Panc1 (cell line): ENCODE results near the gene IRF9. TPM values are rescaled to one million over a fixed set of nuclear protein-coding genes. Genes with fewer than 3 reads are reported as not detected.

Experiments used
- ATAC-seq: fragments of 200-7000 bp; cut with Tn5 transposase; 2 replicates; pipeline ENCODE4 v1.9.1; 2020; ENCODE audit warnings: mild to moderate bottlenecking, moderate library complexity
- BruUV-seq: library from RNA; stranded (reverse); fragments of 400-500 nt; replicated peaks from 2 replicates; lab custom pipeline; 2021; lab: Mats Ljungman, UMichigan
- CTCF ChIA-PET: fragments of 300-600 bp; sonication (Branson Sonifier 250); formaldehyde crosslinking; loops from one replicate; lab custom pipeline; 2022; ENCODE audit warnings: antibody characterized with exemption; lab: Charles Lee
- POLR2A ChIA-PET: fragments of 300-600 bp; sonication (Branson Sonifier 250); formaldehyde crosslinking; loops from one replicate; lab custom pipeline; 2022; ENCODE audit warnings: antibody characterized with exemption; lab: Charles Lee
- DNase-seq: peaks from one replicate; pipeline ENCODE4 v3.0.0-alpha.2; 2010; ENCODE audit warnings: low read depth, low spot score
- H3K27ac ChIP-seq: 2 replicates; pipeline ENCODE4 v1.5.1; 2011; ENCODE audit warnings: mild to moderate bottlenecking, low read length, inconsistent platforms
- H3K27me3 ChIP-seq: fragments of 200-500 bp; sonication (Bioruptor generic); 2 replicates; pipeline ENCODE4 v1.6.0; 2014; ENCODE audit warnings: low read length, inconsistent platforms; ENCODE audit not compliant: control insufficient read depth, insufficient read depth
- H3K36me3 ChIP-seq: fragments of 200-500 bp; sonication (Bioruptor generic); 2 replicates; pipeline ENCODE4 v1.5.1; 2014; ENCODE audit warnings: inconsistent platforms, mild to moderate bottlenecking, low read length, moderate library complexity; ENCODE audit not compliant: control insufficient read depth, insufficient read depth
- H3K4me1 ChIP-seq: 2 replicates; pipeline ENCODE4 v1.5.1; 2011; ENCODE audit warnings: inconsistent platforms, mild to moderate bottlenecking, low read length, moderate library complexity; ENCODE audit not compliant: control insufficient read depth, insufficient read depth
- H3K4me3 ChIP-seq, 2 experiments: 2 replicates each; pipeline ENCODE4 v1.5.1; 2011 to 2012; ENCODE audit warnings: low read depth in 2 of 2, low read length in 2 of 2, mild to moderate bottlenecking in 2 of 2, inconsistent platforms in 1 of 2, moderate library complexity in 1 of 2
- H3K9me3 ChIP-seq: fragments of 200-500 bp; sonication (Bioruptor generic); 2 replicates; pipeline ENCODE4 v1.5.1; 2014; ENCODE audit warnings: low read depth, mild to moderate bottlenecking, inconsistent platforms, low read length, moderate library complexity; ENCODE audit not compliant: control insufficient read depth, insufficient read depth
- POLR2AphosphoS5 ChIP-seq: IDR thresholded peaks from 2 replicates; pipeline ENCODE4 v1.6.1; 2012; ENCODE audit warnings: mild to moderate bottlenecking, low read depth, low read length, moderate library complexity
- SIN3A ChIP-seq: IDR thresholded peaks from 2 replicates; pipeline ENCODE4 v1.6.1; 2012; ENCODE audit warnings: low read depth, mild to moderate bottlenecking, low read length, moderate library complexity, borderline replicate concordance; ENCODE audit not compliant: insufficient read depth
- TCF7L2 ChIP-seq: IDR thresholded peaks from 2 replicates; pipeline ENCODE4 v1.6.1; 2011; ENCODE audit warnings: mild to moderate bottlenecking, low read depth, low read length, inconsistent platforms
- in situ Hi-C: cut with HindIII; loops from 2 replicates; pipeline ENCODE4 v1.10.0; 2016; ENCODE audit warnings: low sequenced_read_pairs, low pct_unique_long_range_greater_than_20kb
- intact Hi-C: fragments of 100-400 bp; cut with micrococcal nuclease; formaldehyde crosslinking; loops from one replicate; pipeline ENCODE4 v1.10.0; 2022; ENCODE audit not compliant: unreplicated experiment
- total RNA-seq: library from RNA; stranded (reverse); gene quantifications from one replicate; pipeline ENCODE4 v1.2.1, GENCODE V29; 2021; ENCODE audit not compliant: unreplicated experiment
- TF ChIP-seq, protein P1 (sequence below), 2 experiments: IDR thresholded peaks; 2 replicates each; pipeline ENCODE4 v1.6.1; 2011 to 2012; ENCODE audit warnings: low read depth in 2 of 2, control low read depth in 1 of 2, low read length in 1 of 2, mild to moderate bottlenecking in 1 of 2, moderate library complexity in 1 of 2; ENCODE audit not compliant: insufficient read depth in 1 of 2
- TF ChIP-seq, protein P2 (sequence below): fragments of 450-650 bp; IDR thresholded peaks from 2 replicates; pipeline ENCODE4 v1.5.1; 2017; ENCODE audit warnings: mild to moderate bottlenecking

The IRF9 gene
- total RNA-seq, 1 experiment from 2014 or later, result 24.5 TPM

- CTCF ChIA-PET, result no interaction called here
- no peak for ATAC-seq
- POLR2A ChIA-PET, result no interaction called here
- H3K4me3 ChIP-seq, result no peak overlapping the region
- peaks cover under 1% of the 10 kb centered on the region; the same call in 1 of the 2 replicates for H3K36me3 ChIP-seq
- in situ Hi-C loops, result no loop called here
- no TSS peak for BruUV-seq
- H3K27me3 ChIP-seq, result no peaks in the 10 kb centered on the region
- intact Hi-C loops, result no loop called here
- TF ChIP-seq SIN3A, result no peak
- no peak for TF ChIP-seq TCF7L2
- TF ChIP-seq, protein P1, sequence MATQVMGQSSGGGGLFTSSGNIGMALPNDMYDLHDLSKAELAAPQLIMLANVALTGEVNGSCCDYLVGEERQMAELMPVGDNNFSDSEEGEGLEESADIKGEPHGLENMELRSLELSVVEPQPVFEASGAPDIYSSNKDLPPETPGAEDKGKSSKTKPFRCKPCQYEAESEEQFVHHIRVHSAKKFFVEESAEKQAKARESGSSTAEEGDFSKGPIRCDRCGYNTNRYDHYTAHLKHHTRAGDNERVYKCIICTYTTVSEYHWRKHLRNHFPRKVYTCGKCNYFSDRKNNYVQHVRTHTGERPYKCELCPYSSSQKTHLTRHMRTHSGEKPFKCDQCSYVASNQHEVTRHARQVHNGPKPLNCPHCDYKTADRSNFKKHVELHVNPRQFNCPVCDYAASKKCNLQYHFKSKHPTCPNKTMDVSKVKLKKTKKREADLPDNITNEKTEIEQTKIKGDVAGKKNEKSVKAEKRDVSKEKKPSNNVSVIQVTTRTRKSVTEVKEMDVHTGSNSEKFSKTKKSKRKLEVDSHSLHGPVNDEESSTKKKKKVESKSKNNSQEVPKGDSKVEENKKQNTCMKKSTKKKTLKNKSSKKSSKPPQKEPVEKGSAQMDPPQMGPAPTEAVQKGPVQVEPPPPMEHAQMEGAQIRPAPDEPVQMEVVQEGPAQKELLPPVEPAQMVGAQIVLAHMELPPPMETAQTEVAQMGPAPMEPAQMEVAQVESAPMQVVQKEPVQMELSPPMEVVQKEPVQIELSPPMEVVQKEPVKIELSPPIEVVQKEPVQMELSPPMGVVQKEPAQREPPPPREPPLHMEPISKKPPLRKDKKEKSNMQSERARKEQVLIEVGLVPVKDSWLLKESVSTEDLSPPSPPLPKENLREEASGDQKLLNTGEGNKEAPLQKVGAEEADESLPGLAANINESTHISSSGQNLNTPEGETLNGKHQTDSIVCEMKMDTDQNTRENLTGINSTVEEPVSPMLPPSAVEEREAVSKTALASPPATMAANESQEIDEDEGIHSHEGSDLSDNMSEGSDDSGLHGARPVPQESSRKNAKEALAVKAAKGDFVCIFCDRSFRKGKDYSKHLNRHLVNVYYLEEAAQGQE (IDR thresholded peaks at IDR 0.05; ENCODE audit: insufficient read depth in 1 of 2, low read depth in 2 of 2, low read length in 1 of 2), result no peak
- TF ChIP-seq, protein P2, sequence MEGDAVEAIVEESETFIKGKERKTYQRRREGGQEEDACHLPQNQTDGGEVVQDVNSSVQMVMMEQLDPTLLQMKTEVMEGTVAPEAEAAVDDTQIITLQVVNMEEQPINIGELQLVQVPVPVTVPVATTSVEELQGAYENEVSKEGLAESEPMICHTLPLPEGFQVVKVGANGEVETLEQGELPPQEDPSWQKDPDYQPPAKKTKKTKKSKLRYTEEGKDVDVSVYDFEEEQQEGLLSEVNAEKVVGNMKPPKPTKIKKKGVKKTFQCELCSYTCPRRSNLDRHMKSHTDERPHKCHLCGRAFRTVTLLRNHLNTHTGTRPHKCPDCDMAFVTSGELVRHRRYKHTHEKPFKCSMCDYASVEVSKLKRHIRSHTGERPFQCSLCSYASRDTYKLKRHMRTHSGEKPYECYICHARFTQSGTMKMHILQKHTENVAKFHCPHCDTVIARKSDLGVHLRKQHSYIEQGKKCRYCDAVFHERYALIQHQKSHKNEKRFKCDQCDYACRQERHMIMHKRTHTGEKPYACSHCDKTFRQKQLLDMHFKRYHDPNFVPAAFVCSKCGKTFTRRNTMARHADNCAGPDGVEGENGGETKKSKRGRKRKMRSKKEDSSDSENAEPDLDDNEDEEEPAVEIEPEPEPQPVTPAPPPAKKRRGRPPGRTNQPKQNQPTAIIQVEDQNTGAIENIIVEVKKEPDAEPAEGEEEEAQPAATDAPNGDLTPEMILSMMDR, result no peak
- TF ChIP-seq POLR2AphosphoS5, result no peak
- no peak for DNase-seq
- no peaks in the 10 kb centered on the region for H3K9me3 ChIP-seq
- H3K4me1 ChIP-seq, result peaks cover 10% of the 10 kb centered on the region; the same call in 1 of the 2 replicates
- H3K27ac ChIP-seq, result no peak overlapping the region
These were observed 29.4 kb downstream of the IRF9 start for GRCh38 chr14:24190416-24190815.

DNA sequence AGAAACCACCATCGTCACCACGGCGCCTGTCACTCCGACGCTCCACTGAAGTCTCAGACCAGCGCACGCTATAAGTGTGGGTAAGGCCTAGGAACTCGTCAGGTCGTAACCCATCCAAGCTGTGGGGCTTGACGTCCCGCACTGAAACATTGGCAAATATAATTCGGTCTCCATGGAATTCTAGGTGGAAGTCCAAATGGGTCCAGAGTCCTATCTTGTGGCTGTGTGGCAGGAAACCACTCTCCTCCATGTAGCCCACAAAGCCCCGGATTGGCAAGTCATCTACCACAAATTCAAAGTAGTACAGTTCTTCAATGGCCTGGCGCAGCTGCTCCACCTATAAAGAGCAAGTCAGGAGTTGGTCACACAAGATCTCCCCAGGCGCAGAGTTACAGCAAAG lies 31.9 kb downstream of the IRF9 start:
- POLR2A ChIA-PET, result no interaction called here

More for the DNA sequence above, 31.9 kb downstream of the IRF9 start:
- no peaks in the 10 kb centered on the region for H3K9me3 ChIP-seq
- H3K4me1 ChIP-seq, result peaks cover 8% of the 10 kb centered on the region
- TF ChIP-seq, protein P1 (IDR thresholded peaks at IDR 0.05; ENCODE audit: insufficient read depth in 1 of 2, low read depth in 2 of 2, low read length in 1 of 2), result no peak
- TF ChIP-seq SIN3A, result no peak
- no peak for TF ChIP-seq POLR2AphosphoS5
- TF ChIP-seq, protein P2, result no peak
- no peak for TF ChIP-seq TCF7L2
- H3K36me3 ChIP-seq, result peaks cover 4% of the 10 kb centered on the region
- CTCF ChIA-PET, result no interaction called here
- intact Hi-C loops (no loop called here), in situ Hi-C loops (no loop called here)
- no peak overlapping the region for H3K27ac ChIP-seq
- H3K27me3 ChIP-seq, result no peaks in the 10 kb centered on the region
- no TSS peak for BruUV-seq
- ATAC-seq (no peak), DNase-seq (no peak)
- H3K4me3 ChIP-seq, result no peak overlapping the region
